Suprapubic skin (tissue), 3 donors: ENCODE measurements around the gene DAB2IP.

ENCODE experiments used
- CTCF ChIP-seq, 2 donors: fragments of 200-600 bp in 1 of 2; fragments of 450-650 bp in 1 of 2; sonication (generic) in 1 of 2; IDR thresholded peaks; one replicate each; pipeline ENCODE4 v1.5.1; 2016 to 2019; ENCODE audit warnings: antibody characterized with exemption in 2 of 2, mild to moderate bottlenecking in 1 of 2, moderate library complexity in 1 of 2
- POLR2A ChIP-seq, 2 donors: fragments of 450-650 bp; IDR thresholded peaks; one replicate each; pipeline ENCODE4 v1.6.1; 2017; ENCODE audit warnings: antibody characterized with exemption in 2 of 2, mild to moderate bottlenecking in 2 of 2, moderate library complexity in 2 of 2

- no peak for TF ChIP-seq POLR2A (IDR thresholded peaks at IDR 0.05)
- no peak for TF ChIP-seq CTCF (IDR thresholded peaks at IDR 0.05)
Measured at GRCh38 chr9:121745396-121745695, 93.9 kb downstream of the DAB2IP start.
